T-cell (primary cell): ENCODE data around the gene IL18R1. TPM values are rescaled to one million over a fixed set of nuclear protein-coding genes. Genes with fewer than 3 reads are reported as not detected.

Source experiments
- ATAC-seq, 4 experiments: fragments of 200-7000 bp in 3 of 4; fragments of 150-1000 bp in 1 of 4; cut with Tn5 transposase; replicated peaks in 1 of 4; 1 replicate in 3 of 4; 2 replicates in 1 of 4; pipeline ENCODE4 v1.10.0; 2021; ENCODE audit warnings: moderate library complexity in 3 of 4, mild to moderate bottlenecking in 2 of 4, moderate number of reproducible peaks in 1 of 4
- CTCF ChIA-PET, 2 donors: fragments of 300-600 bp; sonication (Branson Sonifier 250); formaldehyde crosslinking; loops; one replicate each; lab custom pipeline; 2022; ENCODE audit warnings: antibody characterized with exemption in 2 of 2; lab: Charles Lee
- POLR2A ChIA-PET, 2 donors: fragments of 300-600 bp; sonication (Branson Sonifier 250); formaldehyde crosslinking; loops; one replicate each; lab custom pipeline; 2022; ENCODE audit warnings: antibody characterized with exemption in 2 of 2; lab: Charles Lee
- DNase-seq, 35 experiments: peaks; one replicate each; pipeline versions ENCODE4 v3.0.0 to v3.0.0-alpha.2; 2013 to 2023
- H3K27ac ChIP-seq: one replicate; pipeline ENCODE4 v1.5.1; 2013; ENCODE audit warnings: low read length
- H3K27me3 ChIP-seq, 2 experiments: replicated peaks in 1 of 2; 1 replicate in 1 of 2; 2 replicates in 1 of 2; pipeline versions ENCODE4 v1.6.1 to v1.7.0; 2013; ENCODE audit warnings: low read length in 1 of 2, mixed read lengths in 1 of 2; ENCODE audit not compliant: control insufficient read depth in 2 of 2, insufficient read depth in 2 of 2; ENCODE audit errors: extremely low read depth in 1 of 2
- H3K36me3 ChIP-seq, 2 donors: 1 replicate in 1 of 2; 2 replicates in 1 of 2; pipeline versions ENCODE4 v1.6.1 to v1.7.0; 2013; ENCODE audit warnings: low read length in 1 of 2; ENCODE audit not compliant: control insufficient read depth in 2 of 2, insufficient read depth in 1 of 2; ENCODE audit errors: extremely low read depth in 1 of 2
- H3K4me1 ChIP-seq, 2 experiments: 1 replicate in 1 of 2; 2 replicates in 1 of 2; pipeline versions ENCODE4 v1.6.1 to v1.7.0; 2013; ENCODE audit warnings: low read length in 2 of 2, mixed read lengths in 1 of 2; ENCODE audit not compliant: insufficient read depth in 2 of 2, control insufficient read depth in 1 of 2; ENCODE audit errors: extremely low read depth in 1 of 2
- H3K4me3 ChIP-seq, 2 donors: 1 replicate in 1 of 2; 2 replicates in 1 of 2; pipeline versions ENCODE4 v1.5.1 to v1.7.0; 2013; ENCODE audit warnings: mild to moderate bottlenecking in 2 of 2, low read length in 1 of 2, moderate library complexity in 1 of 2; ENCODE audit not compliant: control insufficient read depth in 1 of 2; ENCODE audit errors: extremely low read depth in 1 of 2
- H3K9me3 ChIP-seq: 2 replicates; pipeline ENCODE4 v1.7.0; 2013
- H3K27ac Mint-ChIP-seq, 2 donors: one replicate each; pipeline ENCODE4 v1.8.0; 2020 to 2021; ENCODE audit warnings: mild to moderate bottlenecking in 2 of 2, mixed read lengths in 2 of 2
- H3K27me3 Mint-ChIP-seq, 2 donors: one replicate each; pipeline ENCODE4 v1.8.0; 2021 to 2022; ENCODE audit warnings: mixed read lengths in 2 of 2
- H3K36me3 Mint-ChIP-seq: one replicate; pipeline ENCODE4 v1.8.0; 2021; ENCODE audit warnings: mixed read lengths
- H3K4me1 Mint-ChIP-seq, 3 donors: one replicate each; pipeline ENCODE4 v1.8.0; 2020 to 2022; ENCODE audit warnings: mixed read lengths in 3 of 3, mild to moderate bottlenecking in 1 of 3
- H3K4me3 Mint-ChIP-seq, 3 donors: one replicate each; pipeline ENCODE4 v1.8.0; 2020 to 2022; ENCODE audit warnings: mild to moderate bottlenecking in 3 of 3, mixed read lengths in 3 of 3, moderate library complexity in 3 of 3
- H3K9me3 Mint-ChIP-seq, 3 donors: one replicate each; pipeline ENCODE4 v1.8.0; 2020 to 2022; ENCODE audit warnings: mixed read lengths in 3 of 3
- WGBS: methylation state at CpG from one replicate; pipeline ENCODE4 v1.1.5; 2013; ENCODE audit warnings: missing lambda C conversion rate; ENCODE audit not compliant: insufficient coverage; 5-methylcytosine and 5-hydroxymethylcytosine counted together
- total RNA-seq, 35 experiments: library from RNA in 6 of 35; stranded (reverse) in 6 of 35; fragments of 120-200 nt in 1 of 35; gene quantifications; one replicate each; pipeline versions ENCODE4 v1.2.1 to v1.2.4 and lab custom pipeline; 2013 to 2026

Gene IL18R1
- total RNA-seq, 5 donors from 2014 or later (not counting 1 experiment from before 2014, with no cell fraction given) = 4.8 to 12.5 (median 10.1) TPM

GRCh38 chr2:102401456-102401855, 45.9 kb downstream of the IL18R1 start:
- peaks cover 0 to 3% of the 10 kb centered on the region in 2 experiments for H3K4me1 ChIP-seq
- H3K9me3 ChIP-seq = no peaks in the 10 kb centered on the region
- no peaks in the 10 kb centered on the region for H3K36me3 ChIP-seq
- no peaks in the 10 kb centered on the region for H3K36me3 Mint-ChIP-seq
- H3K27ac Mint-ChIP-seq = peak overlapping the region; percentile 60
- ATAC-seq (no peak), DNase-seq (no peak)
- no peak overlapping the region for H3K27ac ChIP-seq
- ChIA-PET CTCF (no interaction called here), POLR2A (no interaction called here)
- no peaks in the 10 kb centered on the region for H3K27me3 Mint-ChIP-seq
- no peak overlapping the region for H3K4me3 ChIP-seq
- H3K4me3 Mint-ChIP-seq = no peak overlapping the region
- H3K27me3 ChIP-seq = no peaks in the 10 kb centered on the region
- no peaks in the 10 kb centered on the region for H3K9me3 Mint-ChIP-seq
- H3K4me1 Mint-ChIP-seq = peaks cover 0 to 22% (median 20%) of the 10 kb centered on the region in 3 donors

GRCh38 chr2:102401865-102402264, 46.3 kb downstream of the IL18R1 start:
- Histone ChIP-seq H3K4me1 (peaks cover 0 to 3% of the 10 kb centered on the region in 2 experiments), H3K27ac (no peak overlapping the region), H3K27me3 (no peaks in the 10 kb centered on the region), H3K36me3 (no peaks in the 10 kb centered on the region), H3K4me3 (no peak overlapping the region), H3K9me3 (no peaks in the 10 kb centered on the region)
- H3K36me3 Mint-ChIP-seq = no peaks in the 10 kb centered on the region
- no peak overlapping the region for H3K27ac Mint-ChIP-seq
- CTCF ChIA-PET = no interaction called here
- ATAC-seq (no peak), DNase-seq (no peak)
- H3K27me3 Mint-ChIP-seq = no peaks in the 10 kb centered on the region
- peaks cover 0 to 22% (median 20%) of the 10 kb centered on the region in 3 donors for H3K4me1 Mint-ChIP-seq
- H3K4me3 Mint-ChIP-seq = no peak overlapping the region
- POLR2A ChIA-PET = no interaction called here
- H3K9me3 Mint-ChIP-seq = no peaks in the 10 kb centered on the region
- WGBS = 100% methylated on average over 1 of the region's 2 CpGs

- Histone ChIP-seq H3K36me3 (no peaks in the 10 kb centered on the region), H3K9me3 (no peaks in the 10 kb centered on the region), H3K4me1 (no peaks in the 10 kb centered on the region), H3K27ac (no peak overlapping the region), H3K27me3 (no peaks in the 10 kb centered on the region), H3K4me3 (no peak overlapping the region)
- DNase-seq (no peak), ATAC-seq (no peak)
- ChIA-PET POLR2A (no interaction called here), CTCF (no interaction called here)
- Mint-ChIP-seq H3K27me3 (no peaks in the 10 kb centered on the region), H3K36me3 (peaks cover 4% of the 10 kb centered on the region), H3K4me1 (peaks cover 0 to 3% (median 0%) of the 10 kb centered on the region in 3 donors), H3K4me3 (no peak overlapping the region), H3K9me3 (peaks cover 0 to 4% (median 0%) of the 10 kb centered on the region in 3 donors), H3K27ac (no peak overlapping the region)
- no CpG with 5 or more reads among the region's 3 CpGs for WGBS
Measured at GRCh38 chr2:102410952-102411351, 55.4 kb downstream of the IL18R1 start.

GRCh38 chr2:102412199-102412598, 56.6 kb downstream of the IL18R1 start:
- H3K4me1 Mint-ChIP-seq = peaks cover 8 to 12% (median 9%) of the 10 kb centered on the region in 3 donors
- peaks cover 0 to 4% (median 0%) of the 10 kb centered on the region in 3 donors for H3K9me3 Mint-ChIP-seq
- Histone ChIP-seq H3K36me3 (no peaks in the 10 kb centered on the region), H3K27me3 (no peaks in the 10 kb centered on the region), H3K4me3 (no peak overlapping the region), H3K27ac (no peak overlapping the region), H3K4me1 (peaks cover 5 to 8% of the 10 kb centered on the region in 2 experiments), H3K9me3 (no peaks in the 10 kb centered on the region)
- DNase-seq = no peak
- WGBS = no CpG with 5 or more reads among the region's 3 CpGs
- H3K36me3 Mint-ChIP-seq = peaks cover 4% of the 10 kb centered on the region
- no peak overlapping the region for H3K4me3 Mint-ChIP-seq
- ChIA-PET POLR2A (interaction anchor here in 1 of 2 donors (0.9 kb wide), 1 partner anchor 130 kb away, joined by 4 read pairs; no protein-coding TSS in a partner anchor), CTCF (no interaction called here)
- no peak for ATAC-seq
- no peak overlapping the region for H3K27ac Mint-ChIP-seq
- no peaks in the 10 kb centered on the region for H3K27me3 Mint-ChIP-seq

- H3K36me3 Mint-ChIP-seq = no peaks in the 10 kb centered on the region
- ATAC-seq = peak in 3 of 4 experiments; percentile 52 to 73 (median 58)
- peaks cover 0 to 4% (median 0%) of the 10 kb centered on the region in 3 donors for H3K9me3 Mint-ChIP-seq
- no peaks in the 10 kb centered on the region for H3K36me3 ChIP-seq
- no peaks in the 10 kb centered on the region for H3K27me3 ChIP-seq
- peaks cover 30 to 40% of the 10 kb centered on the region in 2 experiments for H3K4me1 ChIP-seq
- peak in 3 of 35 experiments; percentile 3 to 54 (median 13) for DNase-seq
- CTCF ChIA-PET = interaction anchor here in 1 of 2 donors (0.6 to 1.4 kb wide), 5 partner anchors 12 to 61 kb away, joined by 3 to 6 read pairs (median 4); no protein-coding TSS in a partner anchor
- peaks cover 58 to 63% (median 59%) of the 10 kb centered on the region in 3 donors for H3K4me1 Mint-ChIP-seq
- POLR2A ChIA-PET = no interaction called here
- no peaks in the 10 kb centered on the region for H3K9me3 ChIP-seq
- peak overlapping the region; percentile 94 to 96 for H3K27ac Mint-ChIP-seq
- WGBS = no CpG with 5 or more reads among the region's 1 CpG
- H3K27me3 Mint-ChIP-seq = no peaks in the 10 kb centered on the region
- peak overlapping the region; percentile 75 for H3K27ac ChIP-seq
- H3K4me3 Mint-ChIP-seq = peak overlapping the region; percentile 22 to 59 (median 48)
- no peak overlapping the region for H3K4me3 ChIP-seq
Measured at GRCh38 chr2:102417946-102418345, 62.4 kb downstream of the IL18R1 start.

GRCh38 chr2:102418421-102418961, 62.9 kb downstream of the IL18R1 start:
- Mint-ChIP-seq H3K27ac (peak overlapping the region; percentile 89 to 94), H3K4me1 (peaks cover 62 to 68% (median 64%) of the 10 kb centered on the region in 3 donors), H3K9me3 (peaks cover 0 to 4% (median 0%) of the 10 kb centered on the region in 3 donors), H3K36me3 (no peaks in the 10 kb centered on the region), H3K27me3 (no peaks in the 10 kb centered on the region), H3K4me3 (peak overlapping the region; percentile 59 to 81 (median 62))
- H3K27me3 ChIP-seq = no peaks in the 10 kb centered on the region
- H3K27ac ChIP-seq = peak overlapping the region; percentile 75
- ChIA-PET CTCF (interaction anchor here in 1 of 2 donors (0.7 to 1.4 kb wide), 8 partner anchors 12 to 183 kb away, joined by 3 to 6 read pairs (median 4); partner anchors contain the start of gene IL18R1), POLR2A (no interaction called here)
- DNase-seq (peak in 2 of 35 experiments; percentile 5 to 66), ATAC-seq (peak; percentile 74 to 90 (median 85))
- no CpG with 5 or more reads among the region's 2 CpGs for WGBS
- H3K9me3 ChIP-seq = no peaks in the 10 kb centered on the region
- H3K4me3 ChIP-seq = peak overlapping the region in 1 of 2 donors; percentile 39
- peaks cover 30 to 43% of the 10 kb centered on the region in 2 experiments for H3K4me1 ChIP-seq
- H3K36me3 ChIP-seq = no peaks in the 10 kb centered on the region
